ENCODE measurements around the gene KCTD10.

DNA sequence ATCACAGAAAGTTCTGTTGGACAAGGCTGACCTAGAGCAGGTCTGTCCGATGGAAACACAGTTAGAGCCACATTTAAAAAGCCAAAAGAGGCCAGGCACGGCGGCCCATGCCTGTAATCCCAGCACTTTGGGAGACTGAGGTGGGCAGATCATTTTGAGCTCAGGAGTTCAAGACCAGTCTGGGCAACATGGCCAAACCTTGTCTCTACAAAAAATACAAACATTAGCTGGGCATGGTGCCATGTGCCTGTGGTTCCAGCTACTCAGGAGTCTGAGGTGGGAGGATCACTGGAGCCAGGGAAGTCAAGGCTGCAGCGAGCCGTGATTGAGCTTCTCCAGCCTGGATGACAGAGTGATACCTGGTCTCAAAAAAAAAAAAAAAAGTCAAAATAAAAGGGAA is 15.3 kb upstream of the KCTD10 start:
- no peak for TF ChIP-seq EZH2 (IDR thresholded peaks at IDR 0.05; ENCODE audit: borderline replicate concordance, low read length)
- TF ChIP-seq, protein P1, sequence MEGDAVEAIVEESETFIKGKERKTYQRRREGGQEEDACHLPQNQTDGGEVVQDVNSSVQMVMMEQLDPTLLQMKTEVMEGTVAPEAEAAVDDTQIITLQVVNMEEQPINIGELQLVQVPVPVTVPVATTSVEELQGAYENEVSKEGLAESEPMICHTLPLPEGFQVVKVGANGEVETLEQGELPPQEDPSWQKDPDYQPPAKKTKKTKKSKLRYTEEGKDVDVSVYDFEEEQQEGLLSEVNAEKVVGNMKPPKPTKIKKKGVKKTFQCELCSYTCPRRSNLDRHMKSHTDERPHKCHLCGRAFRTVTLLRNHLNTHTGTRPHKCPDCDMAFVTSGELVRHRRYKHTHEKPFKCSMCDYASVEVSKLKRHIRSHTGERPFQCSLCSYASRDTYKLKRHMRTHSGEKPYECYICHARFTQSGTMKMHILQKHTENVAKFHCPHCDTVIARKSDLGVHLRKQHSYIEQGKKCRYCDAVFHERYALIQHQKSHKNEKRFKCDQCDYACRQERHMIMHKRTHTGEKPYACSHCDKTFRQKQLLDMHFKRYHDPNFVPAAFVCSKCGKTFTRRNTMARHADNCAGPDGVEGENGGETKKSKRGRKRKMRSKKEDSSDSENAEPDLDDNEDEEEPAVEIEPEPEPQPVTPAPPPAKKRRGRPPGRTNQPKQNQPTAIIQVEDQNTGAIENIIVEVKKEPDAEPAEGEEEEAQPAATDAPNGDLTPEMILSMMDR (IDR thresholded peaks at IDR 0.05; ENCODE audit: low read length) = no peak

All from OCI-LY1 (cell line).